ENCODE data around the gene GPR34.

- TF ChIP-seq CTCF (conservative IDR thresholded peaks at IDR 0.05; ENCODE audit: low read depth, low read length), result no peak
- TF ChIP-seq EZH2 (IDR thresholded peaks at IDR 0.05; ENCODE audit: low read length, unreplicated experiment), result no peak
- TF ChIP-seq EZH2phosphoT487 (IDR thresholded peaks at IDR 0.05; ENCODE audit: borderline replicate concordance, low read length), result no peak
These were observed 33.1 kb upstream of the GPR34 start for GRCh38 chrX:41655631-41656030.
